ENCODE measurements around the gene SPCS1.
"Not testable (repeated sequence)": the region's sequence is repeated elsewhere in the genome, so short reads cannot be mapped to it uniquely, and the experiment has no call there.

The SPCS1 gene

DNA sequence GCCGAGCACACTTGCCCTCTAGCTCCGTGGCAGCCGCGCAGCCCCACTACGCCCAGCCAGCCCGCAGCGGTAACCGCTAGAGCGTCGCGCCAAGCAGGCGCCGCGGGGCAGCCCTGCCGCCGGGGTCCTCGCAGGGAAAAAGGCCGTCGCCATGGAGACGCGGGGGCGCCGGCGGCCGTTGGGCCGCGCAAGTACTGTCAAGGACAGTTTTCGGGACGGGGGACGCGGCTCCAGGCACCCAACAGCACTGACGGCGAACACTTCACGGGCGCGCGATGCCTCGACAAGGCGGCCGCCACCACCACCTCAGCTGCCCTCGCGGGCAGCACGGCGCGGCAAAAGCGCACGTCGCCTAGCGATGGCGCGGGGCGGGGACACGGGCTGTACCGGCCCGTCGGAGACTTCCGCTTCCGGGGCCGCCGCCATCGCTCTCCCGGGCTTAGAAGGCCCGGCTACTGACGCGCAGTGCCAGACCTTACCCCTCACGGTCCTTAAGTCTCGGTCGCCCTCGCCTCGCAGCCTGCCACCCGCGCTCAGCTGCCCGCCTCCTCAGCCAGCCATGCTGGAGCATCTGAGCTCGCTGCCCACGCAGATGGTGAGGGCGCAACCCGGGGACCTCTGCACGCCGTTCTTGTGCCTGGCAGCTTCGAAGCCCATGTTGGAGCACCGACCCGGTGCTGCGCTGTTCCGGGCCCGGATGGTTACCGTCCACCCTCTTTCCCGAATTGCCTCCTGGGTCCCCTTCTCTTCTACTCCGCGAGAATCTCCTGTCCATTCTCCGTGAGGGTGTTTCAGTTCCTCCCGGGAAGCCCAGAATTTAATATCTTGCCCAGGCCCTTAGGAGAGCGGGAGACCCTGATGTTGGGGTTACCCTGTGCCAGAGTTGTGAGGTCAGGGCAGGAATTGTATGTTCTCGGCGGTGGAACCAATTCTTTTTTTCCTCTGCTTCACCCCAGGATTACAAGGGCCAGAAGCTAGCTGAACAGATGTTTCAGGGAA is at the start of gene SPCS1, which contains the start of gene GLT8D1:
SPCS1 (plus strand) TSS at position 419 of the 999 bp plus-strand sequence; CDS start at position 560, 141 bp downstream.
GLT8D1 (minus strand) TSS at position 104 of the 999 bp plus-strand sequence. CDS start 5,331 bp downstream, outside the sequence.
- DNase-seq: peak; percentile 76

DNA sequence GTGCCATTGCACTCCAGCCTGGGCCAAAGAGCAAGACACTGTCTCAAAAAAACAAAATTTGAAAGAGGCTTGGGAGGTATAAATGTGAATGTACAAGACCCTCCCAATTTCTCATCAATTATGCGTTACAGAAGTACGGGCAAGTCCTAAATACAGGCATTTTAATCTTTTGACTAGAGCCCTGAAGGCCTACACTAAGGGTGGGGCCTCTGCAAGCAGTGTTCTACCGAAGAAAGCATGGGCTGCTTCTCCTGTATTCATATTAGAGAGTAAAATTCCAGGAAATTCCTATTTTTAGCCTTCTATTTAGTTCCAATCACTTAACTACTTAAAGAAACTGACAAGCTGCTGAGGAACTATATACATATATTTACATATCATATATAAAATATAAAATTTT is 45.9 kb upstream of the SPCS1 start:
- no peak for DNase-seq

DNA sequence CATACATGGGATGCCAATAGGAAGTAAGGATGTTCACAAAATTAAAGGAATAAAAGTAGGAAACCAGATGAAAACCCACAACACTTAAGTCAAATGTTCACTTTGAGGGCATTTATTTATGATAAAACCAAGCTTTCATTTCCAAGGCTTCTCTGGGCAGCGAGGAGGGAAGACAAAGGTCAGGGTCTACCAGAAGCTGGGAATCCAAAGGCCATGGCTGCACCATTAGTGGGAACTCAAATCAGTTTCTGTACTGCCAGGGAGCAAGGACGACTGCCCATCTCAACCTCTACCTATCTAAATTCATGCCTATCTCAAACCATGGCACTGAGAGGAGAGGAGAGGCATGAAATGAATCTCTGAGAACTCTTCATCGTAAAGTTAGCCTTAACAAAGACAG is 42.8 kb upstream of the SPCS1 start:
- DNase-seq: no peak

DNA sequence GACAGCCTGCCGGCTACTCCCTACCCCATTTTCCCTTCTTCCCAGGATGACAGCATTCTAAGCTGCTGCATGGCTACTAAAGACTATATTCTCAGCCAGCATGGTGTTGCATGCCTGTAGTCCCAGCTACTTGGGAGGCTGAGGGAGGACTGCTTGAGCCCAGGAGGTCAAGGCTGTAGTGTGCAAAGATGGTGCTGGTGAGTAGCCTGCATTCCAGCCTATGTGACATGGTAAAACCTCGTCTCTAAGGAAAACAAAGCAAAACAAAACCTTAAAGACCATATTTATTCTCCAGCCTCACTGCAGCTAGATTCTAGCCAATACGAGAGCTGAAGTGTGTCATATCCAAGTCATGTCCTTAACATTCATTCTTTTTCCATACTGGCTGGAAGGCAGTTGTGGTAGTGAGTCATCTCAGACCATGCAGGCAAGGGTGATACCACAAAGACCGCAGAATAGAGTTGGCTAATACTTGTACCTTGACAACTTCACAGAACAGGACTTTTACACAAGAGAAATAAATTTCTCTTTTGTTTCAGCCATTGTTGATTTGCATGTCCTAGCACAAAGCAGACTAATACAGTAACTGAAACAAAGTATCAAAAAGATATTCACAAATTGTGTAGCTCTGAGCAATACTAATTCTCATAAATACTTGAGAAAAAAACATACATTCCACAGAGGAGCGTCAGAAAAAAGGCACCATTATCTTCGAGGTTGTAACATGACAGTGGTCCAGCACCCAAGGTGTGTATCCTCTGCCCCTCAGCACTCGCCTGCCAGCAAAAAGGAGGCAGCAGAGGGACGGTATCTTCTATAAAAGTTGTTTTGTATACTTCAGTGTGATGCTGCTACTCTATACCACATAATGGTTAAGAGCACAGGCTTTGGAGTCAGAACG is 35.0 kb upstream of the SPCS1 start:
- DNase-seq: no peak

DNA sequence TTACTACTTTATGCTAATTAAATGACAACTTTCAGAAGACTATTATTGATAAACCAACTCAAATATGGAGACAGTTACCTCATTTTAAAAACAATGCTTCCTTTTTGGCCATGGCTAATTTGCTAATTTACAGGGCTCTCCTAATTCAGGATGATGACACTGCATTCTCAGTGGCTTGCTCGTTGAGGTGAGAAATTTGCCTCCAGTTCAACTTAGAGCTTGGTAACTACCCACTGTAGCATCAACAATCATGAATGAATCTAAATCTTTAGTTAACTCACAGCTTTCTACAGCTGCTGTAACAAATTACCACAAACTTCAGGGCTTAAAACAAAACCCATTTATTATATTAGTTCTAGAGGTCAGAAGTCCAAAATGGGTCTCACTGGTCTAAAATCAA is 34.2 kb upstream of the SPCS1 start:
- no peak for DNase-seq

DNA sequence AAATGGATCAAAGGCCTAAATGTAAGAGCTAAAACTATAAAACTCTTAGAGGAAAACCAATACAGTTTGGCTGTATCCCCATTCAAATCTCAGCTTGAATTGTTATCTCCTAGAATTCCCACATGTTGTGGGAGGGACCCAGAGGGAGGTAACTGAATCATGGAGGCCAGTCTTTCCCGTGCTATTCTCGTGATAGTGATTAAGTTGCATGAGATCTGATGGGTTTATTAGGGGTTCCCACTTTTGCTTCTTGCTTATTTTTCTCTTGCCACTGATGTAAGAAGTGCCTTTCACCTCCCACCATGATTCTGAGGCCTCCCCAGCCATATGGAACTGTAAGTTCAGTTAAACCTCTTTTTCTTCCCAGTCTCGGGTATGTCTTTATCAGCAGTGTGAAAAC is 29.7 kb upstream of the SPCS1 start:
- DNase-seq: not testable (repeated sequence)

DNA sequence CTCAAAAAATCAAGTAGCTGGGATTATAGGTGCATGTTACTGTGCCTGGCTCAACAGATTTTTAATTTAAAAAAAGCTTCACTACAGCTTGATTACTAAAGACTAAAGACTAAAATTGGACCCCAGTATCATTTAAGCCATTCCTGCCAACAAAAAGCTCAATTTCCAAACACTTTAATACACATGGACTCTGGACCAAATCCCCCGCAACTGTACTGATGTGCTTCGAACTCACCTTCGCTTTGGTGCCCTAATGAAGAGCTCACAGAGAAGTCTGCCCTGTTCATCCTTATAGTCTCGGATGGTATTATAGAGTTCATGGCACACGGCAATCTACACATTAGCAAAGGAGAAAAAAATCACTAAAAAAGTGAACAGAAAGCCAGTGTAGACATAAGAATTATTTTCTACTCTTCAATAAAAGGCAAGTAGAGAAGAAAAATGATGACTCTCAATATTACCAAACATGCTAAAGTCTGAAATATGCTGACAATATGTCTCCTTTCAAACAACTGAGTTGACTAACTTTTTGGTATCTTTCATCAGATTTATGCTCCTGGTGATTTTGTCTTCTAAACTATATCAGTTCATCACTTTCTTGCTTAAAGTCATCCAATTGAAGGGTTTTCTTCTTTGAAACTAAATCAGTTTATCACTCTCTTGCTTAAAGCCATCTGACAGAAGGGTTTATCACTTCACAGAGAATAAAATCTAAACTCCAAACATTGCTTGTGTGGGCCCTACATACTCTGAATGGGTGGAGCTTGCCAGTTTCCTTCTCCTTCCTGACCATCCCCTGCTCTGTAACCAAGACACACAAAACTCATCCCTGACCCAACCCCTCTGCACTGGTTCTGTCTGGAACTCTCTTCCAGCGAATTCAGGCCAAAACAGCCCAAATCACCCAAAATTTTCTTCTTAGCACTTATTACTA is 27.4 kb upstream of the SPCS1 start:
- DNase-seq: no peak

DNA sequence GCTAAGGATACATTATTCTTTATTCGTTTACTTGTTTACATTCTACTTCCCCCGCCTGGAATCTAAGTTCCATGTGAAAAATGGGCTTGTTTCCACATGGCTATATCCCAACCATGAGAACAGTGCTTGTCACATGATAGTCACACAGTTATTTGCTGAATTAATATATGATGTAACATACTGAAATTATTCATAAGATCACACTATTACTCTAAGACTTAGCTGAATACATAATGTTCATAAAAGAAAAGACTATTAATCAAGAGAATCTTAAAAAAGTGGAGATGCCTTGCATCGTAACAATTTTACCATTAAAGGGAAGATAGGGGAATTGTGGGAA is 26.7 kb upstream of the SPCS1 start:
- no peak for DNase-seq

DNA sequence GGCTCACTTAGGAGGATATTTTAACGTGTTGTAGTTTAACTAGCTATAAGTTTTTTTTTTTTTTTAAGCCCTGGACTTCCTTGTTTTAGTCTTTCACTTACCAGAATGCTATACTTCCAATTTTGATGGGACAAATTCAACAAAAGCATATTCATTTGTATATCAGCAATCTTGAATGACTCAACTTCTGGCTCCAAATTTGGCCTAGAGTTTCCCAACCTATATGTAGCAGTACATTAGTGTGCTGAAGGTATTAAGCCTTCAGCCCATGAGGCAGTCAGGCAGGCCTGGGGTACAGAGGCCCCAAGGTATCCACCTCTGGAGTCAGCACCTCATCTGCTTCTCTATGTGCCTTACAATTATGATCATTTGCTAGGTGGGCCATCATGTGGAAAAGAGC is 26.1 kb upstream of the SPCS1 start:
- DNase-seq: no peak

DNA sequence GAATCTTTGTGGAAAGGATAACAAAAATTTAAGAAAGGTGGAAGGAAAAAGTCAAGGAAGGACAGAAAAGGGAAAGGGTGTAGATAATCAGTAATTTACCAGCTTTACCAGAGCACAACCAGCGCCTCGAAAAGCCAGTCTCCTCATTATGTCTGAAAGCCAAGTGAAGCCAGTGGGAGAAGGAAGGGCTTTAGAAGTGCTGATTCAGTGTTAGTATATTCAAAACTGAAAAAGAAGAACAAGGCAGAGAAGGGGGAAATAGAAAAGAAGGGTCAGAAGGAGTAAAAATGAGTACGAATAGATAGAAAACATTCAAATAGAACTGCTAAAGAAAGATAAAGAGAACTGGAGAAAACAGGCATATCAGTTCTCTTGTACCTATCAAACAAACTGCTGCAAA is 24.3 kb upstream of the SPCS1 start:
- DNase-seq: no peak

DNA sequence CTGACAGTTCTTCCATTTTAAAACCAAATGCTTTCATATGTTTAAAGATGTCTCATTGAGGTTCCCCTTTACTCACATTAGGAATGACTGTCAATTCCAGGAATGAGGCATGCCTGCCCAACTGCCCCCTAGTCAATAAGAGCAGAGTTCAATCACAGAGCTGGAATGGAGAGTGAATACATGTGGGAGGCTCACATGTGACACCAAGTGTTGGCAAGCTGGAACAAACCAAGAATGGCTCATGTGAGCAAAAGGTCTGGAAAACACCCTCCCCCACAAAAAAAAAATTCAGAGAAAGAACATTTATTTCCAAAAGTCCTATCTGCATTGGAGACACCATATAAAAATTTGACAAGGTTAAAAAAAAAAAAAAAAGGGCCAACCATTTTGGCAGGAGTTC is 23.9 kb upstream of the SPCS1 start:
- no peak for DNase-seq

DNA sequence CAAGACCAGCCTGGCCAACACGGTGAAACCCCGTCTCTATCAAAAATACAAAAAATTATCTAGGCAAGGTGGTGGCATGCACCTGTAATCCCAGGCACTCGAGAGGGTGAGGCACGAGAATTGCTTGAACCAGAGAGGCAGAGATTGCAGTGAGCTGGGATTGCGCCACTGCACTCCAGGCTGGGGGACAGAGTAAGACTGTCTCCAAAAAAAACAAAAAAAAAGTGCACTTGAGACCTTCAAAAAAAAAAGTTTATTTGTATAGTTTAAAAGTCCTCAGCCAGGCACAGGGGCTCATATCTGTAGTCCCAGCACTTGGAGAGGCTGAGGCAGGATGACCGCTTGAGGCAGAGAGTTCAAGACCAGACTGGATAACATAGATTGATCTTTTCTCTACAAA is 22.3 kb upstream of the SPCS1 start:
- DNase-seq: no peak

DNA sequence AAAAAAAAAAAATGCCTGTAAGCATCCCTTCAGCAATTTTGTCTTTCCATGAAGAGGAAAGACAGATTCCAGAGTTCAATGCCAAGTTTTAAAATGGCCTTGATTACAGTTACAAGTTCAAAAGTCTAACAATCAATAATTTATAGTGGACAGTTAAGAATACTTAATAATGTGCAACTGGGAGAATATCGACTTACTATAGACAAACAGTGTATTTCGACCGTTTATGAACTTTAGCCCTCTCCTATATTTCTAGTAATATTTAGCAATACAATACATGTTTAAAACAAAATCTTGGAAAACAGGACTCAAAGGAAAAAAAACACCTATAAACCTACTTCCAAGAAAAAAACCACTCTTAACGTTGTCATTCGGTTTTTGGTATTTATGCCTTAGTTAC is 21.7 kb upstream of the SPCS1 start:
- no peak for DNase-seq

DNA sequence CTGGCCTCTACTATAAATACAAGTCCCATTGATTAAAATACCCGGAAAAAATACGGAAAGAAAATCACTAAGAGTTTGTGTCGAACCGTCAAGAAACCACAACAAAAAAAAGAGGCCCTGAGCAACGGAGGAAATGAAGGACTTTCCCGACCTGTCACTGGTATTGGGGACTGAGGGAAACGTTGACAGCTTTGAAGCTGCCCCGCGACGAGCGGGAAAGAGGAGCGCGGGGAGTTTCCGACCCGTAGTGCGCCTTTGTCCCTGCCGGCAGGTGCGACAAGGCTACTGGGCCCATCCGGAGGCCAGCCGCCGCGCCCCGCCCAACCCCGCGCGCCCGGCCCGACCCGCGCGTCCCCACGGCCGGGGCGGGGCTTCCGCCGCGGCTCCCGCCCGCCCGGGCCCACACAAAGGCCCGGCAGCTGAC is 20.6 kb upstream of the SPCS1 start:
- DNase-seq: peak; percentile 70

DNA sequence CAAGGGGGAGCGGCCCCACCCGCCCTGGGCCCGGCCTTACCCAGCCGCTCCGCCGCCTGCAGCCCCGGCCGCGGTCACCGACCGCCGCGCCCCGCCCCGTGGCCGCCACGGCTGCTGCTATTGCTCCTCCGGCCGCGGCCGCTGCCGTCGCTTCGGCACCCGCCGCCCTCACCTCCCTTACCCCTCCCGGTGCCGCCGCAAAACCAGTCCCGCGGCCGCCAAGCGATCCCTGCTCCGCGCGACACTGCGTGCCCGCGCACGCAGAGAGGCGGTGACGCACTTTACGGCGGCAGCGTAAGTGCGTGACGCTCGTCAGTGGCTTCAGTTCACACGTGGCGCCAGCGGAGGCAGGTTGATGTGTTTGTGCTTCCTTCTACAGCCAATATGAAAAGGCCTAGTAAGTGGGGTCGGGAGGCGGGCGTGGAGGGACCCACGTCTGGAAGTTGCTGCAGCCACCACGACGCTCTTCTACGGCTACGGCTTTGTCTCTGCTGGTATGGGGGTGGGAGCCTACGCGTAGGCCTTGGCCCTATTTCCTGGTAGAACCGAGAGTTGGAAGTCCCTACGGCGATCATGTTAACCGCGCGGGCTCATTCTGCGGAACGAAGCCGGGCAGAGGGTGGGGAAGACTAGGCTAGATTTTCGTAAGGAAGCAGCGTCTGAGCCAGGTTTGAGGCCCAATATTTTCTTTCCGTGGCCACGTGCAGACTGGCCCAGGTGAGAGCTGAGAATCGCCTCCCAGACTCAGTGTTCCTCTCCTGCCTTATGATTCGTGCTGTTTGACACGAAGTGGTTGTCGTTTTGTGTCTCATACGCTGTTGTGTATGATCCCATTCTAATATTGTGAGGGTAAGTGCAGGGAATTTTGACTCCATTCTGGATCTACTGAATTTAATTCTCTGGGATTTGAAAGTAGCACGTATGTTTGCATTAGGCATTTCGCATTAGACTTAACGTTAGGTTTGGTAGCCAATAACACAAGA is 19.9 kb upstream of the SPCS1 start, which contains the start of the genes GNL3 and PBRM1:
GNL3 (plus strand) TSS at position 324 of the 983 bp plus-strand sequence; CDS start at position 385, 61 bp downstream.
PBRM1 (minus strand) TSS at position 205 of the 983 bp plus-strand sequence.
- peak; percentile 86 for DNase-seq

DNA sequence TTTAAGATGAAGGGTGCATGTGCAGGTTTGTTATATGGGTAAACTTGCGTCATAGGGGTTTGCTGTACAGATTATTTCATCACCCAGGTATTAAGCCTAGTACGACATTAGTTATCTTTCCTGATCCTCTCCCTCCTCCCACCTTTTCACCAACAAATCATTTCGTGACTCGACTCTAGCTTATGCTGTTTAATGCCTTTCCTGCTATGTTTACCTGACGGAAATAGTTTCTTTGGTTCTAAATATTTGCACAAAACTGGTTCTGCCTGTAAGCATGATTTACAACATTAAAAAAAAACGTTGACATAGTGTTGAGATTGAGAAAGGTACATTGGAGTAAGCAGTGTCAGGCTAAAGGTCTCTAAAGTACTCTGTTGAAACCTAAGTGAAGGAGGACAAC is 17.6 kb upstream of the SPCS1 start:
- DNase-seq: no peak

DNA sequence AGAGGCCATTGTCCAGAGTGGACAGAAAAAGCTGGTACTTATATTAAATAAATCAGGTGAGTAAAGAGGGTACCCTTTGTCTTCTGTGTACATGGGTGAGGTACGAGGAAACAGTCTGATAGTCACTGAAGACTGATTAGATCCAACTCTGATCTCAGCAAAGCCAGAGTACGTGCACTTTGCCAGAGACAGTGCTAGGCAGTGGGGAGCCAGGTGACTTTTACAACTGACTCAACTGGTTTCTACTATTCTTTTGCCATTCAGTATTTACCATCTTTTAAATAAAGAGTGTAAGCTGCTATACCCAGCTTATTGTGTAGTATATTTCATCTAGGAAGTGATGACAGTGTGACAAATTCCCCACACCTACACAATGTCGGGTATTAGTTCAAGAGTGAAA is 16.8 kb upstream of the SPCS1 start:
- DNase-seq: no peak

DNA sequence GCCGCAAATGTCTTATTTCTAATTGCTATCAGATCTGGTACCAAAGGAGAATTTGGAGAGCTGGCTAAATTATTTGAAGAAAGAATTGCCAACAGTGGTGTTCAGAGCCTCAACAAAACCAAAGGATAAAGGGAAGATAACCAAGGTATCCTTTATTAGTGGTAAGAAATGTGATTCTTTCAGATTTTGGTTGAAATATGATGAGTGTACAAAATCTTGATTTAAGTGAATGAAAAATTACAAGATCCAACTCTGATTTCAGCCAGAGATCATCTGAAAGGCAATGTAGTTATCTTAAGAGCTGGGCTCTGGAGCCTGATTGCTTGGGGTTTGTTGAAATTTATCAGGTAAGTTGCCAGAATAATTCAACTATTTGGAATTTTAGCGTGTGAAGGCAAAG is 15.3 kb upstream of the SPCS1 start:
- DNase-seq: no peak

DNA sequence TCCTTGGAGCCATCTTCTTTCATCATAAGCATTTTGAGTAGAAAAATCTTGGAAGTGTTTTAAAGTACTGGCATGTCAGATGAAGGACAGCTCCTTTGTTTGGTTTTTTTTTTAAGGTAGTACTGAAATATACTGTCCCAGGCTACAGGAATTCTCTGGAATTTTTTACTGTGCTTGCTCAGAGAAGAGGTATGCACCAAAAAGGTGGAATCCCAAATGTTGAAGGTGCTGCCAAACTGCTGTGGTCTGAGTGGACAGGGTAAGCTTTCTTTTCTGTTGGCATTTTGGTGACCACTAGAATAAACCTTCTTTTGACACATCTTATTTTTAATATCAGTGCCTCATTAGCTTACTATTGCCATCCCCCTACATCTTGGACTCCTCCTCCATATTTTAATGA is 12.8 kb upstream of the SPCS1 start:
- DNase-seq: no peak

DNA sequence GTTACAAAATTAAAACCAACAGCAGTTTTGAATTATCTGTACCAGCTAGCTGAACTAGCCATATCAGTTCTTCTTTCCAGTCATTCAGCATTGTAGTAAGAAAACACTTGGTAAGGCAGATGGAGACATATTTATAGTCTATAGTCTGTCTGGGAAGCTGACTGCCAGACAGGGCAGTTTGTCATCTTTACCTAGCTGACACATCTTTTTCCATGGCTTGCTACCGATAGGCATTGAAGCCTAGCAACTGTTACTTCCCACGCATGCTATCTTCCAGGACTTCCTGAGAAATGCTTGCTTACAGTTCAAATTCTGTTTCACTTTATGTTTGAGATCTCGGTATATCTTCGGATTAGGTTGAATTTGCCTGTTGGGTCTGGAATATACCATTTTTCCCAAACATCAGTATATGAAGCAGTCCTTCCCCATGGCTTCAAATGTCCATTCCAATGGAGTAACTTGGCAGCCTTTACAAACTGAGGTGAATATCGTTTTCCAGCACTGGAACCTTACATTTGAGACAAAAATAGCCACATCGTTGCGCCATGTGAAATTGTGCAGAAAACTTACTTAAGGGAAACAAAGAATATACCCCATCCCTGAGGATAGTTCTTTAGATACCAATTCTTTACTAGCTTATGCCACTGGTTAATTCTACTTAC is 11.2 kb upstream of the SPCS1 start:
- no peak for DNase-seq
